Measurements from ENCODE around the gene ADI1. TPM values are rescaled to one million over a fixed set of nuclear protein-coding genes. Genes with fewer than 3 reads are reported as not detected.

The ADI1 gene
- total and polyA plus RNA-seq, 5 donors from 2014 or later: 21.2 to 52.4 (median 48.9) TPM

DNA sequence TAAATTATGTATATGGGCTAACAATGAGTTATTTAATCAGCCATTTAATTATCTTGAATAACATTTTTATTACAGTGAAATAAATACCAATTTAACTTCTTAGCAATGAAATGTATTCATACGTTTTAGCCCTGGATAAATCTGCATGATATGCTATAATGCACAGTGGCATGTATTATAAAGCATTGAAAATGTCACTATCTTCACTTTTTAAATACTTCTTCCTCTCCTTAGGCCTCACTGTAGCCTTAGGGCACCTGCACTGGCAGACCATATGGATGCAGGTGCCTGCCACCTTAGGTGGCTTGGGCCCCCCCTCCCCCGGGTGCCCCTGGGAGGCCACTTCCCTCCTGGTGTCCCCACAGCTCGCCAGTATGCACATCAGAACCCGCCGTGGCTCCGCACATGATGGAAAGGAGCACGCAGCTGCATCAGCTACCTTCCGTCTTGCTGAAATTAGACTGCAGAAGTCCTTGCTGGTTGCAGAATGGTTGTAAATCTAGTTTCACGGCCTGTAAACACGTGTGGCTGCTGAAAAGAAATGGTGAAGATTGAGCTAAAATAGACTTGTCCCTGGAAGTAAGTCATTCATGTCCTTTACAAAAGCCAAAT, 56.7 kb downstream of the ADI1 start:
- no peak overlapping the region for H3K27ac ChIP-seq (ENCODE audit: insufficient read depth, low read length, poor library complexity, severe bottlenecking)
- DNase-seq: no peak
- no peak overlapping the region for H3K4me3 Mint-ChIP-seq

DNA sequence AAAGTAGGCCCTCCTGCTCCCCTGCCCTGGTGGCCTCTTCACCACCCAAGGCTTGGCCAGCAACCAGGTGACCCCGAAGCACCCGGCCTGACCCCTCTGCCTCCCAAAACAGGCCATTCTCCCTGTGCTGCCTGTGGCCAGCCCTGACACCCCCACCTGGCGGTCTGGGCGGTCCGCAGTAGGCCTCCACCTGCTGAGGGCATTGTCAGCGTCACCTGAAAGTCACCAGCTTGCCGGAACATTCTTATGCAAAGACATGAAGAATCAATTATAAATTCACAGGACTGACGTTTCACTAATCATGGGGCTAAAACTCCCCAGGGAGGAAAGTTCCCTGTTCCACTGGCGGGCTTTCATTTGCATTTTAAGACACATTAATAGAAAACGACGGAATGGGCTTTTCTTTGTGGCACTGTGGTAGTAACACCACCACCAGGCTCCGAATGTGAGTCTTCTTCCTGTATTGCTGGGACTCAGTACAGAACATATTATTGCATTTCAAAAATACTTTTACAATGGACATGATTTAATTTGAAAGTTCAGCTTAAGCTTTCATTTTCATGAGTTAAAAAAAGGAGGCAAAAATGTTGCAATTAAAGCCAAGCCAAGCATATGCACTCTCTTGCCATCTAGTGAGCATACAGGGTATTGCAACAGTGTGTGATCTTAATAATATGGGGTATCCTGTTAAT, 57.4 kb downstream of the ADI1 start:
- H3K36me3 ChIP-seq (ENCODE audit: control insufficient read depth, insufficient read depth, low read length): peaks cover 49% of the 10 kb centered on the region
- no peaks in the 10 kb centered on the region for H3K4me1 ChIP-seq (ENCODE audit: control insufficient read depth, insufficient read depth, low read length, poor library complexity, severe bottlenecking)
- Mint-ChIP-seq H3K27ac (peak overlapping the region in 2 of 3 donors; percentile 89 to 96), H3K27me3 (no peaks in the 10 kb centered on the region), H3K4me1 (peaks cover 2 to 10% (median 6%) of the 10 kb centered on the region in 4 donors), H3K9me3 (no peaks in the 10 kb centered on the region), H3K4me3 (peak overlapping the region in 1 of 4 donors; percentile 48), H3K36me3 (peaks cover 26% of the 10 kb centered on the region)
- H3K27ac ChIP-seq (ENCODE audit: insufficient read depth, low read length, poor library complexity, severe bottlenecking): no peak overlapping the region
- DNase-seq: peak; percentile 16 to 75 (median 55)
- H3K4me3 ChIP-seq (ENCODE audit: low read depth, low read length): no peak overlapping the region
- ATAC-seq (ENCODE audit: low read depth in 2 of 2): peak; percentile 65 to 72
- H3K27me3 ChIP-seq (ENCODE audit: control insufficient read depth, insufficient read depth, low read length): no peaks in the 10 kb centered on the region
- H3K9me3 ChIP-seq (ENCODE audit: control insufficient read depth in 2 of 2, low read length in 2 of 2): no peaks in the 10 kb centered on the region

More for the DNA sequence above, 56.7 kb downstream of the ADI1 start:
- H3K9me3 Mint-ChIP-seq: no peaks in the 10 kb centered on the region
- H3K27me3 ChIP-seq (ENCODE audit: control insufficient read depth, insufficient read depth, low read length): no peaks in the 10 kb centered on the region
- no peak overlapping the region for H3K27ac Mint-ChIP-seq
- H3K36me3 ChIP-seq (ENCODE audit: control insufficient read depth, insufficient read depth, low read length): peaks cover 51% of the 10 kb centered on the region
- peaks cover 26% of the 10 kb centered on the region for H3K36me3 Mint-ChIP-seq
- no peak for ATAC-seq (ENCODE audit: low read depth in 2 of 2)
- no peaks in the 10 kb centered on the region for H3K4me1 ChIP-seq (ENCODE audit: control insufficient read depth, insufficient read depth, low read length, poor library complexity, severe bottlenecking)
- no peak overlapping the region for H3K4me3 ChIP-seq (ENCODE audit: low read depth, low read length)
- no peaks in the 10 kb centered on the region for H3K9me3 ChIP-seq (ENCODE audit: control insufficient read depth in 2 of 2, low read length in 2 of 2)
- peaks cover 2 to 10% (median 6%) of the 10 kb centered on the region in 4 donors for H3K4me1 Mint-ChIP-seq
- no peaks in the 10 kb centered on the region for H3K27me3 Mint-ChIP-seq

DNA sequence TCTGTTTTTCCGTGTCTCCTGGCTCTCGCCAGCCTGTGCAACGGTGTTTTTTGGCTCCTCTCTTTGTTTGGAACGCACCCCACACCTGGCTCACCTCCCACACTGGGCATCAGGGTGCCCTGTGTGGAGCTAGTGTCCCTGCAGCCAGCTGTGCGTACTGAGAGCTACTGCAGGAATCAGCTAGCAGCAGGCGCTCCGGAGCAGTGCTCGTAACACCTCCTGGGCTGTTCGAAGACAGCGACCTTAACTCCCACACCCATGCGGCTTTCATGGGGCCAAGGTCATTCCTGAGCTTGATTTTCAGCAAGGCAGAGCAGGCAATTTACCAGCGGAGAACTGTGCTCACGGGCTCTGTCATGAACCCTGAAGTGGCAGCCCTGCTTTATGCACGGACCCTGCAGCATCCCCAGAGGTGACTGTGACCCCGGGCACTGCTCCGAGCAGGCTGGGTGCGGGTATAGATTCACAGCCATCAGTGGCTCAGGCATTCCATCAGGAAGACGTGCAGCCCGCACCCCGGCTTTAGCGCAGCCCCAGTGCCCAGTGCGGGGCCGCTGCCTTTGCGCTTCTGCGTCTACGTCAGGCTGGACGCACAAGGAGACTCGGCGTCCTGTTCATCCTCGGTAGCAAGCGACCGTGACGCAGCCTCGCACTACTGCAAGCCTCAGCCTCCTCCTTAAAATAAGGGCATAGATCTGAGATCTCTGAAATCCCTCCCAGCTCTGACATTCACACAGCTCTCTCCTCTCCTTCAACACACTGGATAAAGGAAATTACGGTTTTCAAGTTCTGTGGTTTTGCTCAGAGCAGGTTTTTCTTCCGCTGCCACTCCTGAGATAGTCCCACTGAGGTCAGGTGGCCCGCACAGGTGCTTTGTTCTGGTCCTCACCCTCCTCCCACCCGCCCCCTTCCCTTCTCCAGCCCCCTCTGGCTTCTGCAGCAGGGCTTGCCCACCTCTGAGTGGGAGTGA, 58.2 kb downstream of the ADI1 start:
- Histone ChIP-seq H3K27me3 (ENCODE audit: control insufficient read depth, insufficient read depth, low read length) (no peaks in the 10 kb centered on the region), H3K9me3 (ENCODE audit: control insufficient read depth in 2 of 2, low read length in 2 of 2) (no peaks in the 10 kb centered on the region), H3K36me3 (ENCODE audit: control insufficient read depth, insufficient read depth, low read length) (peaks cover 48% of the 10 kb centered on the region), H3K27ac (ENCODE audit: insufficient read depth, low read length, poor library complexity, severe bottlenecking) (no peak overlapping the region), H3K4me3 (ENCODE audit: low read depth, low read length) (no peak overlapping the region), H3K4me1 (ENCODE audit: control insufficient read depth, insufficient read depth, low read length, poor library complexity, severe bottlenecking) (no peaks in the 10 kb centered on the region)
- Mint-ChIP-seq H3K9me3 (no peaks in the 10 kb centered on the region), H3K27ac (peak overlapping the region in 1 of 3 donors; percentile 32), H3K4me3 (no peak overlapping the region), H3K27me3 (no peaks in the 10 kb centered on the region), H3K4me1 (peaks cover 2 to 10% (median 6%) of the 10 kb centered on the region in 4 donors), H3K36me3 (peaks cover 28% of the 10 kb centered on the region)
- no peak for ATAC-seq (ENCODE audit: low read depth in 2 of 2)
- DNase-seq: no peak

DNA sequence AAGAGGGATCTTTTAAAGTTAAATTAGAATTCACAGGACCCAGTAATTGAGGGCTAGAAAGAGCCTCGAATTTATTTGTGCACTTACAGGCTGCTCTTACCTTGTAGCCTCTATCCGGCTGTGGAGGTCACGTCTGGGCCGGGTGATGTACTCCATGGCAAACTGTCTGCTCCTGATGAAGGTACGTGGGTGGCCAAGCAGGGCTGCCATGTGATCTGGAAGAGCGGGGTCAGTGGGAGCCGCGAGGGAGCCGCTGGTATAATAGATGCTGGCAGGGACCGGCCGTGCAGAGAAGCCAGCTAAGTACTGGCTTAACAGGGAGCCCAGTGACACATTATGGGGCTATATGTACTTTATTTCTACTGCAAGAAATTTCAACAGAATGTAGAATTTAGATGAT, 59.2 kb downstream of the ADI1 start:
- no peaks in the 10 kb centered on the region for H3K9me3 ChIP-seq (ENCODE audit: control insufficient read depth in 2 of 2, low read length in 2 of 2)
- Mint-ChIP-seq H3K27ac (no peak overlapping the region), H3K4me3 (peak overlapping the region in 1 of 4 donors; percentile 7), H3K9me3 (no peaks in the 10 kb centered on the region), H3K36me3 (peaks cover 34% of the 10 kb centered on the region), H3K27me3 (no peaks in the 10 kb centered on the region), H3K4me1 (peaks cover 2 to 10% (median 6%) of the 10 kb centered on the region in 4 donors)
- no peaks in the 10 kb centered on the region for H3K4me1 ChIP-seq (ENCODE audit: control insufficient read depth, insufficient read depth, low read length, poor library complexity, severe bottlenecking)
- ATAC-seq (ENCODE audit: low read depth in 2 of 2) (no peak), DNase-seq (no peak)
- H3K27me3 ChIP-seq (ENCODE audit: control insufficient read depth, insufficient read depth, low read length): no peaks in the 10 kb centered on the region
- H3K4me3 ChIP-seq (ENCODE audit: low read depth, low read length): no peak overlapping the region
- no peak overlapping the region for H3K27ac ChIP-seq (ENCODE audit: insufficient read depth, low read length, poor library complexity, severe bottlenecking)
- H3K36me3 ChIP-seq (ENCODE audit: control insufficient read depth, insufficient read depth, low read length): peaks cover 47% of the 10 kb centered on the region

DNA sequence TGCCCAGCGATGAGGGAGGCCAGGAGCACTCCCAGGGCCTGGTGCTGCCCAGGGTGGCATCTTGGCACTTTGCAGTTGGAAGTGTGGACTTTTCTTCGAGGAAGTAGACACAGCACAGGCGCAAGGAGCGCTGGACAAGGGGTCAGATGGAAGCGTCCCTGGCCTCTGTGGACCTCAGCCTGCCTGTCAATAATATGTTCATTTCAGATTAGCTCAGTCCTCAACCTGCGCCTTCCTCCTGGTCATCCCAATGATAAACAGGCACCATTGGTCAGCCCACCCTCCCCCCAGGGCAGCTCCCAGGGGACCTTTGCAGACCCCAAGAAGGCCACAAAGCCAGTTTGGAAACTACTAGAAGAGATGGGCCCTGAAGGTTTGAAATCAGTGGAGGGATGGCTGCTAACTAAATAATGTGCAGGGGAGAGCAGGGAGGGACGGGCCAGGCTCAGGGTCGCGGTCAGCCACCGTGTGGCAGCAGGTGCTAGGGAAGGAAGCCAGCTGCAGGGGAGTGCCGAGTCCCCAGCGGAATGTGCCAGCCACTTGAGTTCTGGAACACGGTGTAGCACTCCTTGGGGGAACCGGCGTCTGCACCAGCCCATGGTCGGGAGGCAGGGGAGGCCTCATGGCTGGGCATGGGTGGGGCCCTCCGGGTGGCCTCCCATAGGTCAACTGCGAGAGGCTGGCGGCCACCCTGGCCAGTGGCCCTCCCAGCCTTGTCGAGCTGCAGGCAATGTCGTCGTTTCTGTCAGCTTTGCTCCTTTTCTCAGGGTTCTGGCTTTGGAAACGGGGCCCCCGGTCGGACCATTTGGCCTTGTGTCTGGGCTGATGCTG, 59.9 kb downstream of the ADI1 start:
- peaks cover 47% of the 10 kb centered on the region for H3K36me3 ChIP-seq (ENCODE audit: control insufficient read depth, insufficient read depth, low read length)
- ATAC-seq (ENCODE audit: low read depth in 2 of 2) (no peak), DNase-seq (no peak)
- H3K27me3 ChIP-seq (ENCODE audit: control insufficient read depth, insufficient read depth, low read length): no peaks in the 10 kb centered on the region
- Mint-ChIP-seq H3K36me3 (peaks cover 29% of the 10 kb centered on the region), H3K4me3 (peak overlapping the region in 1 of 4 donors; percentile 11), H3K27ac (no peak overlapping the region), H3K4me1 (peaks cover 2 to 10% (median 6%) of the 10 kb centered on the region in 4 donors), H3K9me3 (no peaks in the 10 kb centered on the region), H3K27me3 (no peaks in the 10 kb centered on the region)
- H3K27ac ChIP-seq (ENCODE audit: insufficient read depth, low read length, poor library complexity, severe bottlenecking): no peak overlapping the region
- H3K9me3 ChIP-seq (ENCODE audit: control insufficient read depth in 2 of 2, low read length in 2 of 2): no peaks in the 10 kb centered on the region
- H3K4me1 ChIP-seq (ENCODE audit: control insufficient read depth, insufficient read depth, low read length, poor library complexity, severe bottlenecking): no peaks in the 10 kb centered on the region
- H3K4me3 ChIP-seq (ENCODE audit: low read depth, low read length): no peak overlapping the region

DNA sequence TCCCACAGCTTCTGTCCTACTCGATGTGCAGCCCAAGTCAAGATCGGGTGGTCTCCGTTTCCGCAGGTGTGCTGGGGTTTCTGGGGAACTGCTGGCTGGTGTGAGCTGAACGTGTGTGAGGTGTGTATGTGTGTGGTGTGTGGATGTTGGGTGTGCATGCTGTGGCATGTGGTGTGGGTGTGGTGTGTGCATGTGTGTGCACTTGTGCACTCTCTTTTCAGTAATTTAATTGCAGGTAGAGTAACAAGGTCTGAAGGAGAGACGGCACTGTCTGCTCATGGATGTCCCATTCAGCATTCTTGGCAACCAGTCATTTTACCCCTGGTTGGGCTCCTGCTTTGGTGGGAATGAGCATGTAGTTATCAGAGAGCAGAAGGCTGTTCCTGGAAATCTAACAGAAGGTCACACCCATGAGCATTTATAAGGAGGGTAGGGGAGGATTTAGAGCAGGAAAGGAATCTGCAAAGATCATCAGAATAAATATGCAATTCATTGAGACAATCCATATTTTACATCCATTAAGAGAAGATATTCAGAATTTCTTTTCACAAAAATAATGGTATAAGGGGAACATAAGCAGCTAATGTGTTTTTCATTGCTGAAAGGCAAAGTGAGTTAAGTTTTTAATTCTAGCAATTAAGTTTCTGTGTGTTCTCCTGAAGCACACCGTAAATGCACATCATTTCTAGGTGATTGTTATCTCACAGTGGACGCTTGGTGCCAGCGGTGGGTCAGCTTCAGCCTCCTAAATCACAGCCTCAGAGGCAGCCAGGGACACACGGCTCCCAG, 60.7 kb downstream of the ADI1 start:
- Histone ChIP-seq H3K9me3 (ENCODE audit: control insufficient read depth in 2 of 2, low read length in 2 of 2) (no peaks in the 10 kb centered on the region), H3K4me3 (ENCODE audit: low read depth, low read length) (no peak overlapping the region), H3K36me3 (ENCODE audit: control insufficient read depth, insufficient read depth, low read length) (peaks cover 46% of the 10 kb centered on the region), H3K27me3 (ENCODE audit: control insufficient read depth, insufficient read depth, low read length) (no peaks in the 10 kb centered on the region), H3K27ac (ENCODE audit: insufficient read depth, low read length, poor library complexity, severe bottlenecking) (no peak overlapping the region), H3K4me1 (ENCODE audit: control insufficient read depth, insufficient read depth, low read length, poor library complexity, severe bottlenecking) (no peaks in the 10 kb centered on the region)
- H3K36me3 Mint-ChIP-seq: peaks cover 24% of the 10 kb centered on the region
- DNase-seq: no peak
- ATAC-seq (ENCODE audit: low read depth in 2 of 2): no peak
- no peaks in the 10 kb centered on the region for H3K9me3 Mint-ChIP-seq
- H3K27me3 Mint-ChIP-seq: no peaks in the 10 kb centered on the region
- no peak overlapping the region for H3K4me3 Mint-ChIP-seq
- H3K4me1 Mint-ChIP-seq: peaks cover 2 to 10% (median 6%) of the 10 kb centered on the region in 4 donors
- H3K27ac Mint-ChIP-seq: peak overlapping the region in 1 of 3 donors; percentile 59
